ENCODE results near the gene BCAS3.

- TF ChIP-seq CTCF (IDR thresholded peaks at IDR 0.05) = no peak
- TF ChIP-seq POLR2A (IDR thresholded peaks at IDR 0.05) = no peak
Observed at GRCh38 chr17:60902399-60902798, 224.7 kb downstream of the BCAS3 start.

Data from heart left ventricle (tissue), 13 donors.